Neuron (in vitro differentiated cells): ENCODE measurements around the gene AEN.

Source experiments
- H2AFZ ChIP-seq: one replicate; pipeline ENCODE4 v1.6.1; 2013; ENCODE audit warnings: low read depth, mild to moderate bottlenecking, inconsistent platforms, low read length, moderate library complexity
- H3K27me3 ChIP-seq: one replicate; pipeline ENCODE4 v1.6.1; 2013; ENCODE audit warnings: low read length; ENCODE audit not compliant: insufficient read depth
- H3K36me3 ChIP-seq: one replicate; pipeline ENCODE4 v1.6.1; 2013; ENCODE audit warnings: low read length; ENCODE audit not compliant: insufficient read depth
- H3K4me1 ChIP-seq: one replicate; pipeline ENCODE4 v1.6.1; 2013; ENCODE audit warnings: low read length; ENCODE audit not compliant: insufficient read depth
- H3K4me3 ChIP-seq: 2 replicates; pipeline ENCODE4 v1.5.1; 2013; ENCODE audit warnings: mild to moderate bottlenecking, low read length, moderate library complexity
- H3K9me3 ChIP-seq: one replicate; pipeline ENCODE4 v1.6.1; 2013; ENCODE audit warnings: low read length

The AEN gene, protein sequence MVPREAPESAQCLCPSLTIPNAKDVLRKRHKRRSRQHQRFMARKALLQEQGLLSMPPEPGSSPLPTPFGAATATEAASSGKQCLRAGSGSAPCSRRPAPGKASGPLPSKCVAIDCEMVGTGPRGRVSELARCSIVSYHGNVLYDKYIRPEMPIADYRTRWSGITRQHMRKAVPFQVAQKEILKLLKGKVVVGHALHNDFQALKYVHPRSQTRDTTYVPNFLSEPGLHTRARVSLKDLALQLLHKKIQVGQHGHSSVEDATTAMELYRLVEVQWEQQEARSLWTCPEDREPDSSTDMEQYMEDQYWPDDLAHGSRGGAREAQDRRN

DNA sequence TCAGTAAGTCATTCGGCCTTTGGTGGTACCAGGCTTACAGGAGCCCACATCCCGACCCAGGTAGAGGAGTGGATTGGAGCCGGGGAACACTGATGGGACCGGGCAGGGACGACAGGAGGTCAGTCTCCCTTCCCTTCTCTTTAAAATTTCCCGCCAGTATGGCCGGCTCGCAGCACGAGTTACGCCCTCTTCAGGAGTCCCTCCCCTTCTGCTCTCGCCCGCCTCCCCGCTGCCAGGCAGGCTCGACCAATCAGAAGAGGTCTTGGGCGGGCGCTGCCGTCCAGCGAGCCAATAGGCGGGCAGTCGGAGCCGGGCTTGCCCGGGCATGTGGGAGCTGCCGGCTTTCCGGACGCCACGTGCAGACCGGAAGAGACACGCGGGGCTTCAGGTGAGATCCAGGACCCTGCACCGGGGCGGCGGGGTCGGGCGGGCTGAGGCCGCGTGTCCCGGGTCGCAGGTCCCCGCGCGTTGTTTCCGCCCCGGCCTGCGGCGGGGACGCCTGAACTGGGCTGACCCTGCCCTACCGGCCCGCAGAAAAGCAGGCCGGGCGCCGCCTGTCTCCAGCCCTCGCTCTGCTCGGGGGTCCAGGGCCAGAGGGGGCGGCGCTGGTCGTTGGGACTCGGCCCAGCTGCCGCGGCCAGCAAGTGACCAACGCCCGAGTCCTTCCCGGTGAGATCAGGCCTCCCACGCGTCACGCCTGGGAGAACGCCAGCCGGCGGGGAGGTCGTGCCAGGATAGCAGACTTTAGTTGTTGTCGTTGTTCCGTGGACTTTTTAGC, at the start of gene AEN:
Gene AEN, plus strand, starts transcription at position 346 of the 778 bp plus-strand sequence. CDS start 4,870 bp downstream, outside the sequence.
- Histone ChIP-seq H2AFZ (peak within 1 kb of the TSS; percentile 12), H3K9me3 (no peaks in the 10 kb centered on the region), H3K27me3 (no peaks in the 10 kb centered on the region), H3K36me3 (peaks cover 20% of the 10 kb centered on the region), H3K4me1 (peaks cover 32% of the 10 kb centered on the region), H3K4me3 (peak within 1 kb of the TSS; percentile 57)

DNA sequence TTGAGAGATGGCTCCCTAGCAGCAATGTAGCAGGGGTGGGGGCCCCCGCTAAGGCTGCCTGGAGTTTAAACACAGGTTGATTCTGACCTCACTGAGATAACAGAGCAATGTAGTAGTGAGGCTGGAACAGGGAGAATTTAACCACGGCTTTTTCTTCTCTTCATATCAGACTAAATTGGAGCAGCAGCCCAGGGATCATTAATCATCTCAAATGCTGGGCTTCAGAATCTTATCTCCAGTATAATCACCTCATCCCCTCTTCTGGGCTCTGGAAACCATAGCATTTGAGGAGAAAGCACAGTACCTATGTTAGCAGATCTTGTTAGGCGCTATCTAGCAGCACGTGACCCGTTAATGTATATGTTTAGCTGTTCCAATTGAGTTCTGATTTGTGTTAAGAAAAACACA, 49.3 kb upstream of the AEN start:
- Histone ChIP-seq H3K27me3 (peaks cover 19% of the 10 kb centered on the region), H2AFZ (no peak overlapping the region), H3K4me3 (no peak overlapping the region), H3K4me1 (peaks cover 12% of the 10 kb centered on the region), H3K9me3 (no peaks in the 10 kb centered on the region), H3K36me3 (no peaks in the 10 kb centered on the region)

- peaks cover 12% of the 10 kb centered on the region for H3K4me1 ChIP-seq
- H3K4me3 ChIP-seq, result no peak overlapping the region
- H3K36me3 ChIP-seq, result no peaks in the 10 kb centered on the region
- H3K9me3 ChIP-seq, result no peaks in the 10 kb centered on the region
- peak overlapping the region; percentile 59 for H2AFZ ChIP-seq
- H3K27me3 ChIP-seq, result peaks cover 9% of the 10 kb centered on the region
Measured at GRCh38 chr15:88574077-88574476, 47.1 kb upstream of the AEN start.

GRCh38 chr15:88574655-88575054, 46.5 kb upstream of the AEN start:
- peaks cover 9% of the 10 kb centered on the region for H3K27me3 ChIP-seq
- no peaks in the 10 kb centered on the region for H3K9me3 ChIP-seq
- H3K4me3 ChIP-seq, result no peak overlapping the region
- H3K36me3 ChIP-seq, result no peaks in the 10 kb centered on the region
- H3K4me1 ChIP-seq, result peaks cover 12% of the 10 kb centered on the region
- peak overlapping the region; percentile 59 for H2AFZ ChIP-seq

DNA sequence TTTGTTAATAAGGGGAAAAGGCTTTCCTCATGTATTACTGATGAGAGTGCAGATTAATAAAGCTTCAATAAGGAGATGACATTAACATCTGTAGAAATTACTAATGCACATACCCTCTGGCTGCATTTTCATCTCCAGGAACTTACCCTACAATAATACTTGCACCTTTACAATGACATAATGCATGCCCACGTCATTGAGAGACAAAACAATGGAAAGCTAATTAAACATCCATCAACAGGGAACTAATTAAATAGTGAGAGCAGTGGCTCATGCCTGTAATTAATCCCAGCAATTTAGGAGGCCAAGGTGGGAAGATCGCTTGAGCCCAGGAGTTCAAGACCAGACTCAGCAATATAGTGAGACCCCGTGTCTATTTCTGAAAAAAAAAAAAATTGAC, 41.8 kb upstream of the AEN start:
- Histone ChIP-seq H3K36me3 (no peaks in the 10 kb centered on the region), H3K9me3 (no peaks in the 10 kb centered on the region), H3K4me3 (no peak overlapping the region)

DNA sequence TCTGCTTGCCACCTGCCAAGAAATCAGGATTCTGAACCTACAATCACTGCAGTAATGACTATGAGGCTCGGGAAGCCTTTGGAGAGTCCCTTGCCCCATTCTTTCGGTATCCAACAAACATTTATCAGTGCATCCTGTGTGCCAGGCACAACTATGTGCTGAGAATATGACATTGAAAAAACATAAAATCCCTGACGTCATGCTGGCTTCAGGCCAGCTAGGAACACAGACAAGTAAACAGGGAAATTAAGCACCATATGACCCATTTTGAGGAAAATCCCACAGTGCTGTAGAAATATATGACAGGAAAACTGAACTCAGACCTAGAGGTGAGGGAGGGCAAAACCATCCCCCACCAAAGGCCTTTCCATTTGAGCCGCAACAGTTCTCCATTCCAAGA, 40.6 kb upstream of the AEN start:
- Histone ChIP-seq H3K9me3 (no peaks in the 10 kb centered on the region), H3K4me1 (no peaks in the 10 kb centered on the region), H3K4me3 (no peak overlapping the region), H3K36me3 (no peaks in the 10 kb centered on the region), H3K27me3 (no peaks in the 10 kb centered on the region), H2AFZ (no peak overlapping the region)

More for the DNA sequence above, 41.8 kb upstream of the AEN start:
- Histone ChIP-seq H3K4me1 (peaks cover 10% of the 10 kb centered on the region), H2AFZ (no peak overlapping the region), H3K27me3 (no peaks in the 10 kb centered on the region)

DNA sequence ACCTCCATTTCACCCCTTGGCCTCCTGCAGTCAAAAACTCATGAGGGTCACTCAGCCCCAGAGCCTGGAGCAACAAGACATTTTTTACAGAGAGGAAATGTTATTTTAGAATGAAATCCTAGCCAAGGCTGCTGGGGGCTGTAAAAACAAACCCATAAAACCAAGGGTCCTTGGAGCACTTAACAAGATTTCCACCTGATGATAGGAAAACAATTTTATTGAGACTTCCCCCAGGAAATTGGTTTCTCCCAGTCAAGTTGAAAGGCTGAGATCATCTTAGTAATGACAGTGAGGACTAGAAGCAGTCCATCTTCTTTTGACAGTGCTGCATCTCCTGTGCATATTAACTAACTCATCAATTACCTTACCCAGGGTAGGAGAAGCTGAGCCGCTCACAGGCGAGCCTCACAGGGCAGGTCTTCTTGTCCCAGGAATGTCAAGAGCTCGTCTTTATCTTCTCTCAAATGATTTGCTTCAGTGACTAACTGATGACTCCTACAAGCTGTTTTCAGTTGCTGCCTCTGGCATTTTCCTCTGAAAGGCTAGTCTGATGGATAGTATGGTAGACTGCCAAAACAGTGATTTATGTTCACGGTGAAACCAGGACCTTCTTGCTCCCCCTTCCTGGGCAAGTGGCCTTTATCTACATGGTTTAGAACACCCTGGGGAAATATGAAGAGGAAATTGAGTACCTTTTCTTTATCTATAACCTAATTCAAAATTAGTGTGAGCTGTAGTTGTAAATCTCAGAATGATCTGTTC, 34.6 kb upstream of the AEN start:
- no peaks in the 10 kb centered on the region for H3K27me3 ChIP-seq
- no peaks in the 10 kb centered on the region for H3K4me1 ChIP-seq
- no peaks in the 10 kb centered on the region for H3K36me3 ChIP-seq
- no peaks in the 10 kb centered on the region for H3K9me3 ChIP-seq
- H3K4me3 ChIP-seq, result no peak overlapping the region
- H2AFZ ChIP-seq, result no peak overlapping the region

- H3K36me3 ChIP-seq, result no peaks in the 10 kb centered on the region
- H2AFZ ChIP-seq, result no peak overlapping the region
- no peaks in the 10 kb centered on the region for H3K4me1 ChIP-seq
- no peak overlapping the region for H3K4me3 ChIP-seq
- no peaks in the 10 kb centered on the region for H3K27me3 ChIP-seq
- no peaks in the 10 kb centered on the region for H3K9me3 ChIP-seq
Measured at GRCh38 chr15:88590759-88591158, 30.4 kb upstream of the AEN start.

DNA sequence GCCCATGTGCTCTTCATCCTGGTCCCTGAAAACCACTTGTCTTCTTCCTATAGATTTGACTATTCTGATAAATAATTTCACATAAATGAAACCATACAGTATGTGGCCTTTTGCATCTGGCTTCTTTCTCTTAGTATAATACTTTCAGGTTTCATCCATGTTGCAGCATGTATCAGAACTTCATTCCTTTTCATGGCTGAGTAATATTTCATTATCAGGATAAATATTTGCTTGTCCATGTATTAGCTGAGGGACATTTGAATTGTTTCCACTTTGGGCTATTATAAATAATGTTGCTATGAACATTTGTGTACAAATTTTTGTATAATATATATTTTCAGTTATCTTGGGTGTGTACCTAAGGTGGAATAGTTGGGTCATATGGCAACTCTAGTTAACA, 29.8 kb upstream of the AEN start:
- no peaks in the 10 kb centered on the region for H3K36me3 ChIP-seq
- no peak overlapping the region for H2AFZ ChIP-seq
- no peak overlapping the region for H3K4me3 ChIP-seq
- H3K27me3 ChIP-seq, result no peaks in the 10 kb centered on the region
- no peaks in the 10 kb centered on the region for H3K4me1 ChIP-seq
- no peaks in the 10 kb centered on the region for H3K9me3 ChIP-seq

DNA sequence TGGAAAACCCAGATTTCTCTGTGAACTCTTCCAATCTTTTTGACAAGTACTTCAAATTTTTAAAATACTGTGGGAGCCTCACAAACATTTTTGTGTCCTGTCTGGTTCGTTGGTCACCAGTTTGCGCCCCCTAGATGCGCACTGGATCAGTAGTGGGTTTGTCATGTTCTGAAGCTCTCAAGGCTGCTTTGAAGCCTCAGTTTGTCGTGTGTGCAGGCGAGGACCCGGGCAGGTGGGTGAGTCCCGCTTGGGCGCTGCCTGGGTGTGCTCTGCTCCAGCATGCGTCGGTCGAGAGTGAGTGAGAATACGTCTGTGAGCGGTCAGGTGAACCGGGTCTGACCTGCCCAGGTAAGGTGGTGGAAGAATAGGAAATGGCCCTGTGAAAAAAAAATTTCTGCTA, 17.3 kb upstream of the AEN start:
- peak overlapping the region; percentile 57 for H3K4me3 ChIP-seq
- H2AFZ ChIP-seq, result peak overlapping the region; percentile 60
- no peaks in the 10 kb centered on the region for H3K36me3 ChIP-seq
- peaks cover 51% of the 10 kb centered on the region for H3K4me1 ChIP-seq
- peaks cover 4% of the 10 kb centered on the region for H3K27me3 ChIP-seq
- H3K9me3 ChIP-seq, result no peaks in the 10 kb centered on the region

- H3K4me1 ChIP-seq, result peaks cover 58% of the 10 kb centered on the region
- H3K4me3 ChIP-seq, result peak overlapping the region; percentile 57
- H3K27me3 ChIP-seq, result peaks cover 4% of the 10 kb centered on the region
- H3K9me3 ChIP-seq, result no peaks in the 10 kb centered on the region
- peak overlapping the region; percentile 60 for H2AFZ ChIP-seq
- H3K36me3 ChIP-seq, result no peaks in the 10 kb centered on the region
Measured at GRCh38 chr15:88604381-88605188, 16.6 kb upstream of the AEN start.

DNA sequence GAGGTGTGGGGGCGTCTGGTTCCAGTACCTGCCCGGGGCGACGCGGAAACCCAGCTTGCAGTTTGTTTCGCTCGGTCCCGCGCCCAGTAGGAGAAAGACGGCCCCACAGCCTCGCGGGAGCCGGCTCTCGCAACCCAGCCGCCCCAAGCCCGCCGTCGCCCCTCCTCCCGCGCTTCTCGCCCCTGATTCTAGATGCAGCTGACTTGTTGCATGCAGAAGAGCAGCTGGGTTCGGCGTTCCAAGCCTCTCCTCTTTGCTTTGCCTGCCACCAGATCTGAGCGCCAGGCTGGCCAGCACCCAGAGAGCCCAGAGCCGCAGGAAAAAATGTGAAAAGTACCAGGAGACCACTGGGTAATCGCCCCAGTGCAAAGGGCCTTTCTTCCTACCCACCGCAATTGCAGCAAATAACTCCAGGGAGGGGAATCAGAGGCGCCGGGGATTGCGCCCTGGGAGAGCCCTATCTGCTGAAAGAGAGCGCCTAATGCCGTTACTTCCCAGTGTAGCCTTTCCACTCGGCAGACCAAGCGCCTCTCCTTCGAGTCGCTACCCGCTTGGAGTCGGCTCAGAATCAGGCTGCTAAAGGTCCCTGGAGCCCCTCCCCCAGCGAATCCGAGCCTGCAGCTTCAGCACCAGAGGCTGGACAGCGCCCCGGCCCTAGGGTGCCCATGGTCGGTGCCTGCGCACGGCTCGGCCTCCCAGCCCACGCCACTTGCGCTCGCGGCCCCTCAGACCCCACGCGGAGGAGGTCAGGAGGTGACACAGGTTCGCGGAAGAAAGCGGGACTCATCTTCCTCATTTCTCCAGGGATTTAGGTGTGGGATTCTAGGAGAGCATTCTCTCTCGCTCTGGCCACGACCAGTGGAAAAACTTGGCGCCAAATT, 15.7 kb upstream of the AEN start:
- peak overlapping the region; percentile 57 for H3K4me3 ChIP-seq
- H3K9me3 ChIP-seq, result no peaks in the 10 kb centered on the region
- peak overlapping the region; percentile 60 for H2AFZ ChIP-seq
- no peaks in the 10 kb centered on the region for H3K27me3 ChIP-seq
- H3K36me3 ChIP-seq, result no peaks in the 10 kb centered on the region
- H3K4me1 ChIP-seq, result peaks cover 66% of the 10 kb centered on the region
